HCT116 (cell line): ENCODE data around the gene TUG1.

Experiments used
- CBX3 ChIP-seq: IDR thresholded peaks from 2 replicates; pipeline ENCODE4 v1.6.1; 2012; ENCODE audit warnings: low read depth
- CTCF ChIP-seq, 3 experiments: fragments of 200-600 bp in 1 of 3; sonication (generic) in 1 of 3; IDR thresholded peaks in 2 of 3; conservative IDR thresholded peaks in 1 of 3; 2 replicates each; pipeline ENCODE4 v1.5.1; 2012 to 2017; ENCODE audit warnings: low read depth in 2 of 3, low read length in 2 of 3, antibody characterized with exemption in 1 of 3, borderline replicate concordance in 1 of 3, control low read depth in 1 of 3, mild to moderate bottlenecking in 1 of 3, mixed read lengths in 1 of 3, mixed run types in 1 of 3, moderate library complexity in 1 of 3; ENCODE audit not compliant: insufficient read depth in 1 of 3
- EZH2phosphoT487 ChIP-seq: fragments of 200-600 bp; IDR thresholded peaks from 2 replicates; pipeline ENCODE4 v1.6.1; 2018; ENCODE audit warnings: antibody characterized with exemption, borderline replicate concordance
- POLR2A ChIP-seq: IDR thresholded peaks from 2 replicates; pipeline ENCODE4 v1.7.0; 2011; ENCODE audit warnings: borderline replicate concordance; ENCODE audit not compliant: insufficient read depth, insufficient read length; ENCODE audit errors: extremely low read depth
- RAD21 ChIP-seq: IDR thresholded peaks from 2 replicates; pipeline ENCODE4 v1.6.1; 2012; ENCODE audit warnings: low read depth, mild to moderate bottlenecking
- SIN3A ChIP-seq: IDR thresholded peaks from 2 replicates; pipeline ENCODE4 v1.6.1; 2012; ENCODE audit warnings: low read depth
- TCF7L2 ChIP-seq: IDR thresholded peaks from 2 replicates; pipeline ENCODE4 v1.7.0; 2011; ENCODE audit warnings: borderline replicate concordance, inconsistent platforms; ENCODE audit not compliant: insufficient read depth, insufficient read length; ENCODE audit errors: extremely low read depth

GRCh38 chr22:30920407-30920806 lies 48.7 kb upstream of the TUG1 start:
- TF ChIP-seq CTCF (IDR thresholded peaks at IDR 0.05 in 2 of 3, conservative IDR thresholded peaks at IDR 0.05 in 1 of 3; ENCODE audit: borderline replicate concordance in 1 of 3, insufficient read depth in 1 of 3, low read depth in 2 of 3, low read length in 2 of 3) (peak; percentile 82 to 91 (median 83)), TCF7L2 (no peak), EZH2phosphoT487 (no peak), RAD21 (peak; percentile 85), POLR2A (no peak), CBX3 (no peak), SIN3A (no peak)
